ENCODE data around the gene FIBP.

FIBP gene

GRCh38 chr11:65885231-65885630 lies 3.0 kb downstream of the FIBP start:
- in situ Hi-C loops (cut with MboI; ENCODE audit: low sequenced_read_pairs, unreplicated experiment), result no loop called here
- no peak for TF ChIP-seq CTCF (IDR thresholded peaks at IDR 0.05; ENCODE audit: borderline replicate concordance, control extremely low read depth, extremely low read depth, insufficient read depth, missing control alignments)
- no peak for DNase-seq (ENCODE audit: low spot score)

- in situ Hi-C loops (cut with MboI; ENCODE audit: low sequenced_read_pairs, unreplicated experiment), result loop anchor here (5.0 kb wide), 1 partner anchor 103 kb away; no protein-coding TSS in a partner anchor
- peak; percentile 100 for TF ChIP-seq CTCF (IDR thresholded peaks at IDR 0.05; ENCODE audit: borderline replicate concordance, control extremely low read depth, extremely low read depth, insufficient read depth, missing control alignments)
- DNase-seq (ENCODE audit: low spot score), result peak; percentile 88
These were observed 3.6 kb downstream of the FIBP start for GRCh38 chr11:65884716-65885092.

GRCh38 chr11:65883786-65884715 lies 4.2 kb downstream of the FIBP start:
- in situ Hi-C loops (cut with MboI; ENCODE audit: low sequenced_read_pairs, unreplicated experiment), result loop anchor here (5.0 kb wide), 1 partner anchor 103 kb away; no protein-coding TSS in a partner anchor
- DNase-seq (ENCODE audit: low spot score), result no peak
- TF ChIP-seq CTCF (IDR thresholded peaks at IDR 0.05; ENCODE audit: borderline replicate concordance, control extremely low read depth, extremely low read depth, insufficient read depth, missing control alignments), result no peak

- TF ChIP-seq CTCF (IDR thresholded peaks at IDR 0.05; ENCODE audit: borderline replicate concordance, control extremely low read depth, extremely low read depth, insufficient read depth, missing control alignments), result no peak
- no peak for DNase-seq (ENCODE audit: low spot score)
- in situ Hi-C loops (cut with MboI; ENCODE audit: low sequenced_read_pairs, unreplicated experiment), result loop anchor here (5.0 kb wide), 1 partner anchor 104 kb away; no protein-coding TSS in a partner anchor
These were observed 5.1 kb downstream of the FIBP start for GRCh38 chr11:65883058-65883761.

GRCh38 chr11:65882120-65883057 lies 5.9 kb downstream of the FIBP start:
- DNase-seq (ENCODE audit: low spot score), result no peak
- TF ChIP-seq CTCF (IDR thresholded peaks at IDR 0.05; ENCODE audit: borderline replicate concordance, control extremely low read depth, extremely low read depth, insufficient read depth, missing control alignments), result no peak
- in situ Hi-C loops (cut with MboI; ENCODE audit: low sequenced_read_pairs, unreplicated experiment), result loop anchor here (5.0 kb wide), 1 partner anchor 105 kb away; no protein-coding TSS in a partner anchor
